Measurements from ENCODE around the gene KRT2. TPM values are rescaled to one million over a fixed set of nuclear protein-coding genes. Genes with fewer than 3 reads are reported as not detected.

The KRT2 gene
- total RNA-seq, 1 experiment from 2014 or later, result not detected

DNA sequence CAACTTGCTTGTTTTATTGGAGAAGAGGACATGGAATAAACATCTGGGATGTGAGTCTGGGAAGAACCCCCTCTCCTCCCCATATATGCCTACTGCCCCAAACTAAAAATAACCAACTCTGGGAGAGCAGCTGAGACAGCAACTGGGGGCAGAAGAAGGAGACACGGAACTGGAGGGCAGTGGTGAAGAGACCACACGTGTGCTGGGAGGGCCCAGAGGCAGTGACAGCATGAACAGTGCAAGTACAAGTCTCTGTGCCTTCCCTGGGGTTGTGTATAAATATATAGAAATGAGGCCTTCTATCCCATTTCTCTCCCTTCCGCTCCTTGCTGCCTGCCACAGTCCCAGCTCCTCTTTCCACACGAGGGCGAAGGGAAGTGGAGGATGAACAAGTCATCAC is 29.7 kb downstream of the KRT2 start:
- DNase-seq (ENCODE audit: extremely low read depth, low read depth), result no peak

DNA sequence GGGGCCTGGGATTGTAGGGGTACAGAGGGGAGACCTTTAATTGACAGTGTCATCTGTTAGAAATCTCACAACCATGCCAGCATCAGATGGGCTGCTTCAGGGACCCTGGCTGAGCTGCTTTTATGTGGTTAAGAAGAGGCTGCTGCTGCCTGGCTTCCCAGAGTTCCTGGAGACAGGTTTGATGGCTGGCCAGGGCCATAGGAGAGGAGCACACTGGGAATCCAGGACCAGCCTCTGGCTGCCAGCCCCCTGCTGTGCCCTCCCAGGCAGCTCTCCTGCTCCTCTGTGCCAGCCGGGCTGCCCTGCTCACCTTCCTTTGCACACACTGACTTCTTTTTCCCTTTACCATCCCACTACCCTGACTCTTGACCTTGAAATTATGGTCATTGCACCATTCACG is 33.1 kb downstream of the KRT2 start:
- no peak for DNase-seq (ENCODE audit: extremely low read depth, low read depth)

DNA sequence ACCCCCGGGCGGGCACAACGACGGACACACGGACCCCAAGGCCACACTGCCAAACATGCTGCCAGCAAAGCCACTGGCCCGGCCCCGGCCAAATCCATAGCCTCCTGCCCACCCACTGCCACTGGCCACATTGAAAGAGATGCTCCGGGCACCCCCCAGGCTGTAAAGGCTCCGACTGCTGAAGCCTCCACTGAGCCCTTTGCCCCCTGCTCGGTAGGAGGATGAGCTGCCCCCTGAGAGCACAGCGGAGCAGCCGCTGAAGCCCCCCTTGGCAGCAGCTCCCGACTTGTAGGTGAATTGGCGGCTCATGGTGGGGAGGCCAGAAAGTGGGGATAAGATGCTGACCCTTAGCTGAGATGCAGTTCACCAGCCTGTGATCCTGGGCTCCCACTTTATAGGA is 33.8 kb downstream of the KRT2 start, which contains the start of gene KRT73:
Gene KRT73 (minus strand): TSS at position 344 of the 400 bp plus-strand sequence. CDS start 35 bp downstream, at position 309.
- DNase-seq (ENCODE audit: extremely low read depth, low read depth), result no peak

DNA sequence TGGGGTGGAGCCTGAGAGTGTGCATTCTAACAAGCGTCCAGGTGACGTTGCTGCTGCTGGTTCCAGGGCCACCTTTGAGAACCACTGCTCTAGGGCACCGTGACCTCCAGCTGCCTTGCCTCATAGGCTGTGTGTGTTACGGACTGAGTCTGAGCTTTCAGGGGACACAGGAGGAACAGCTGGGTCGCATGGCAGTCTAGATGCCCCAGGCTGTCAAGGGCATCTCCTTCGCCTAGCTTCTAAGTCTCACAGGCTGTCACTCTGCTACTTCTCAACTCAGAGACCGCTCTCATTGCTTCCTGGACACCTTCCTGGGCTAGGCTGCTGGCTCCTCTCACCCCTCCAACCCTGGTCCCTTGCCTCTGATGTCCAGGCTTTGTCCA is 34.6 kb downstream of the KRT2 start:
- DNase-seq (ENCODE audit: extremely low read depth, low read depth), result no peak

DNA sequence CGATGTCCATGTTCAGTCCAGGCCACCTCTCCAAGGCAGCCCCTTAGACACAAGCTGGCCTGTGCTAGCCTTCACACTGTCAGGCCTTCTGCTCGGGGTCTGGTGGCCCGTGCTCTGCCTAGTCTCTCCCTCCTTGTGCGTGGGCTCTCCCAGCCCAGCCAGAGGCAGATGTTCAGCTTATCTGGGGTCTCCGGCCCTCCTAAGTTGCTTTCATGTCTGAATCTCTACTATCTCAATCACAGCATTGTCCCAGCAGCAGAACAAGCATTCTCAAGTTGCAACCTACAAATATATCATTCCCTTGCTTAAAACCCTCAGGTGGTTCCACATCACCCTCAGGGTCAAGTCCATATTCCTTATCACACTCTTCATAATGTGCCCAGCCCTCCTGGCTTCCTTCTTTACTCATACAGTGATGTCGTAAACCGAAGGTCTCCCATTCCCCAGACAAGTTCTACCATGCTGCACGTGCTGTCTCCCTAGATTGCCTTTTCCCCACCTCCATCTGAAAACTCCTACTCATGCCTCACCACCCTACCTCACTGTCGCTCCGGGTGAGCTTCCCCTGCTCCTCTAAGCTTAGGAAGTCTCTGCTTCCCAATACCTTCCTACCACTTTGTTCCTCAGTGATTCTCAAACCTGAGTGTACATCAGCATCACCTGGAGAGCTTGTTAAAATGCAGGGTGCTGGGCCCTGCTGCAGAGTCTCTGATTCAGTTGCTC is 35.2 kb downstream of the KRT2 start:
- DNase-seq (ENCODE audit: extremely low read depth, low read depth), result no peak

DNA sequence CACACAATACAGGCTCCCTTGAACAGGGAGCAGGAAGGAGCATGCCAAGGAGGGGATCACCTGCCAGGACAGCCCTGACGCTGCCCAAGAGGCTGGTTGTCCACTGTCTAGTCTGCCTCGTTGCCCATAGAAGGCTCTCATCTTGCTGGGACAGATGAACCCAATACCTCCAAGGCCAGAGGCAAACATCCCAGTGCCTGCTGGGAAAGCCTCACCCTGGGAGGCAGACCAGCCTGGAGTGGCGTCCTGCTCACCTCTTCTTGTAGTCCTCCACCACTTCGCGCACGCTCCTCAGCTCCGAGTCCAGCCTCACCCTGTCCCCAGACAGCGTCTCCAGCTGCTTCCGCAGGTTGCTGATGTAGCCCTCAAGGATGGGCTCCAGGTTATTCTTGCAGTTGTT is 36.1 kb downstream of the KRT2 start:
- DNase-seq (ENCODE audit: extremely low read depth, low read depth), result no peak

DNA sequence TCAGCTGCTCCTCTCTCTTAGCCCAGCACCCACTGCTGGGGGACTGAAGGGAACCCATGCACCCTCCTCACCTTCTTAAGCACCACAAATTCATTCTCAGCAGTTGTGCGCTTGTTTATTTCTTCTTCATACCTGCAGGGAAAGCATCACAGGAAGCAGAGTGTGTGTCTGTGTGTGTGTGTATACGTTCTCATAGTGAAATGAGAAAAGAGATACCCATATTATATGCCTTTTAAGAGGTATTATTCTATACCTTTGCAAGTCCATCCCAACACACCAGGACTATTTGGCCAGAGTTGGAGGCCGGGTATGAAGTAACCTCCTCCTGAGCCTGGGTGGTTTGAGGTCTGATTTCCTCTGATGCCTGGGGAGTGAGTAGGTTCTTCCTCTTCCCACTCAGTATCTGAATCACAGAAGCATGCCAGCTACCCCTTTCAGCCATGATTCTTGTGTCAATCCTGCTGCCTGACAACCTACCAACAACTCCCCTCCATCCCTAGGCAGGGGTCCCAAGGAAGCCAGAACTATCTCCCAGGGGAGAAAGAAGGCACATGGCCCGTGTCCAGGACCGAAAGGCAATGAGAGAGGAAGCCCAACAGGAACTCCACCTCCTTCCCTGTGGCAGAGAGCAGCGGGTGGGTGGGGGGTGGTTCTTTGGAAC is 36.7 kb downstream of the KRT2 start:
- no peak for DNase-seq (ENCODE audit: extremely low read depth, low read depth)

DNA sequence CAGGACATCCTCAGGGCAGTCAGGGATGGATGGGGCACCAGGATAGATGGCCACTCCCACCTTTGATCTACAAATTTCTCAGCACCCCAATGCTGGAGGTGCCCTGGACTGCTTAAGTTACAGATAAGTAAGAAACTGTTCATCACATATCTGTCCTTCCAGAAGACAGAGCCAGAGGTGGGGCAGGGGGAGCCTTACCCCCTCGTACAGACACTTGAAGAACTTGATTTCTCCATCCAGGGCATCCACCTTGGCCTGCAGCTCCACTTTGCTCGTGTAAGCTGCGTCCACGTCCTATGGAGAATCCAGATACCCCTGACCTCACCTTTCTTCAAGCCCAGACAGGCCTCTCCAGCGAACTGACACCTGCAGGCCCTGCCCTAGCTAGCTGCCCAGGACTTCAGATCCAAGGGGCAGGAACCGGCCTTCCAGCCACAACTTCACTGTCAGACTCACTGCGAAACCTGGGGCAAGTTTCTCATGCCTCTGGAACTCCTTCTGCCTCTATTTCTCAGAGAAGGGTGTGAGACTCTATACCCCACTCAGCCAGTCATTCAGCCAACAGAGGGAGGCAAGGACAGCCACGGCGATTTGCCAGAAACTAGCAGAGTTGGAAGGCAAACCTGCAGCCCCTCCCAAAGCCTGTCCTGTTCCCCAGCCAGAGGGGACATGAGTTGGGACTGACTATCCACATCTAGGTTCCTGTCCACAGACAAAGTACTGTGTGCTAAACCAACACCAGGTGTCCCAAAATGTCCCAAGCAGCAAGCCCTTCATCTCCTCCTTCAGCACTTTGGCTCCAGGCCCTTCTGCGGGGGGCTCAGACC is 37.4 kb downstream of the KRT2 start:
- no peak for DNase-seq (ENCODE audit: extremely low read depth, low read depth)

DNA sequence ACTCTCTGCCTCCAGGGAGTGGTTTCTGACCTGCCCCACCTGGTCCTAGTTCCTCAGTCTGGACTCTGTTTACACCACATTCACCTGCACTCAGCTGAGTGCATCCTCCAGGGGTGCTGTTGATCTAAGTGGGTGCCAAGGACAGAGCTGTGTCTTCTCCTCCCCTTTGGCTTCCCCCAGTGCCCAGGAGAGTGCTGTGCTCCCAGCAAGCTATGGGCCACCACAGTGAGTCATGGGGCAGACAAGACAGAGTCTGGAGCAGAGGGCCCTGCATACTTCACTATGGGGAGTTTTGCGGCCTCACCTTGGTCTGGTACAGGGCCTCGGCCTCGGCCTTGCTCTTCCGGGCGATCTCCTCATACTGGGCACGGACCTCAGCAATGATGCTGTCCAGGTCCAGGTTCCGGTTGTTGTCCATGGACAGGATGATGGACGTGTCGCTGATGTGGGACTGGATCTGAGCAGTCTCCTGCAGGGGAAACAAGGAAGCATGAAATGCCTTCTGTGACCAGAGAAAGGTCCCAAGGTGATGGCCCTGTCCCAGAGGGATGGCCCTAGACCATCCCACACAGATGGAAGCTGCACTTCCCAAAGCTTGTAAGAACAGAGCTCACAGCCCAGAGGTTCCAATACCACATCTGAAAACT is 38.5 kb downstream of the KRT2 start:
- DNase-seq (ENCODE audit: extremely low read depth, low read depth), result no peak

DNA sequence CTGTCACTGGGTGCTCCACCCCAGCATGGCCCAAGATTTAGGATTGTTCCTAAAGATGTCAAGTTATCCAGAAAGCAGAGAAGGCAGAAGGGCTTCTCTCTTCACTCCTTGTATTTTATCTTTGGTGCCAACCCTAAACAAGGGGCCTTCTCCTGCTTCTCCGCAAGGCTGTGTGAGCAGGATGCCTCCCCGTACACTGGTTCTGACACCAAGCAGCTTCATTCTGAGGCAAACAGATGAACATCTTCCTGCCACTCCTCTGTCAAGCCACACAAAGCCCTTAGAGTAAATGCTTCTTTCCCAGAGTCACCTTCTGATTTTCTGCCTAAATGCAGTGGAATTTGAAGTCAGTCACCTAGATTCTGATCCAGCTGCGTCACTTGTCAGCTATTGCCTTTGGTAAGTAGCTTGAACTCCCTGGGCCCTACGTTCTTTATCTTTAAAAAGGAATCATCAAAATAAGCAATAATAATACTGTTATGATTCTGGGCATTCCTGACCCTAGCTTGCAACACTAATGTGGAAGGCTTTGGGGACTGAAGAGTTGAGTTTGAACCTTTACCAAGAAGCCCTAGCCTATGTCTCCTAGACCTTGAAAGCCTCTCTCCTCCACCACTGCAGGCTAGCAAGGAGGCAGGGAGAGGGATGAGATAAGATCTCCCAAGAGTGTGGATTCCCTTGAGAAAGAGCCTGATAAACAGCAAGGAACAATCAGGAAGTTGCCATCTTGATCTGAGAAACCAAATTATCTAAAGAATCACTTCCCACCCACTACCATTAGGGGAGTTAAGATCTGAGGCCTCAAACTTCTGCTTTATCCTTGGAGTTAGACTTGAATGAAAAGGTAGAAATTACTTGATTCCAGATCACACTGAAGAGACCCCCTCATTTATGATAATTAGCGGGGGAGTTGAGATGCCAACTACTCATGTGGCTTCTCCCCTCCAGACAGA is 39.3 kb downstream of the KRT2 start:
- DNase-seq (ENCODE audit: extremely low read depth, low read depth), result no peak

DNA sequence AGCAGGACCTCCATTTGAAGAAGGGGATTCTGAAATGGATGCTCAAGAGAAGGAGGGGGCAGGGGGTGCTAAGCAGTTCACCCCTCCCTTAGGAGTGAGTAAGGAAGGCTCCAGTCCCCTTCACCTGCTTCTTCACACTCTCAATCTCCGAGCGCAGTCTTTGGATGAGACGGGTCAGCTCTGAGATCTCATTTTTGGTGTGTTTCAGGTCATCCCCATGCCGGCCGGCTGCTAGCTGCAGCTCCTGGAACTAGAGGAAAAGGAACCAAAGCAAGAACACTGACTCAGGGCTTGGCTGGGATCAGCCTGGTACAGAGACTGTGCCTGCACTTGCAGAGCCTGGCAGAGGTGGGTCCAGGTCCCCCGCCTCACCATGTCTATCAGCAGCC is 40.9 kb downstream of the KRT2 start:
- no peak for DNase-seq (ENCODE audit: extremely low read depth, low read depth)

DNA sequence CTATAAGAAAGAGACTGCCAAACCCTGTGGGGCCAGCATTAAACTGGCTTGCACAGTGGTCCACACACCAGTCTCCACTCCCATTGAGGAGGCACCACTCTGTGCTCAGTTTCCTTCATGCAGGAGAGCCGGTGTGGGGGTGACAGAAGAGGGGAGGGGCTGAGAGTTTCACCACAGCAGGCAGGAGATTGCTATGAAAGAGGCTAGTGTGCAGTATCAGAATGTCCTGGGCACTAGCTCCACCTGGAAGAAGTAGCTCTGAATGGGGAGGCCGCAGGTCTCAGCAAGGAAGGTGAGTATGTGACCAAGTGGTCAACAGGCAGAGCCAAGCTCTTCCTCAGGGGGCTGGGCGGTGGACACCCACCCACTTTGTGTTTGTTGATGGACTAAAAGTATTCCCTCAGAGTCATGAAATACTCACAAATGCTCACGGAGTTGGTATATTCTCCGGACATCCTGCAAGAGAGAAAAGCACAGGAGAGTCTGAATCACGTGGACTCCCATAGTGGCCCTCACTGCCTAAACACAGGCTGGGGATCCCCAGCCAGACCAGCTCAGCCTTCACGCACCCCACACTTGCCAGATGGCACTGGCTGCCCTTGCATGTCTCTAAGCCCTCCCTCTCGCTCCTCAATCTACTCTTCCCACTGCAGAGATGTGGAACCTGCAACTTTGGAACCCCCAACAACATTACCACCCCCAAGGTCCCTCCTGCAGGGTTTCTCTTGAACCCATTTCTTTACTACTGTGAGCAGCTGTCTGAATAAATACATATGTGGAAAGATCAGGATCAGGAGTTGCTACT is 43.0 kb downstream of the KRT2 start:
- DNase-seq (ENCODE audit: extremely low read depth, low read depth), result no peak

DNA sequence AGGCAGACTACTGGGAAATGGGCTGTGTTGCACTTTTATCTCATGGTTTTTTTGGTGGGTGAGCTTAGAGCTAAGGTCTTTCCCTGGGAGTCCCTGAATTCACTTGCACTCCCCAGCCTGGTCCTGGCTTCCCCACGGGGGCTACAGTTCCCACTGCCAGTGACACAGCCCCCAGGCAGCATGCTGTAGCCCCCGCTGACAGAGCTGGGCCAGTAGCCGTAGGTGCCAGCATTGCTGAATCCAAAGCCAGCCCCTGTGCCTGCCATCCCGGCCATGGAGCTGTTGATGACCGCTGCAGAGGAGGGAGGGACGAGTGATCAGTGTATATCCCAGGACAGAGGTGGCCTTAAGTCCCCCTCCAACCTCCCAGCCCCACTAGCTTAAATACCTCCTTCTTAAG is 43.9 kb downstream of the KRT2 start:
- no peak for DNase-seq (ENCODE audit: extremely low read depth, low read depth)

DNA sequence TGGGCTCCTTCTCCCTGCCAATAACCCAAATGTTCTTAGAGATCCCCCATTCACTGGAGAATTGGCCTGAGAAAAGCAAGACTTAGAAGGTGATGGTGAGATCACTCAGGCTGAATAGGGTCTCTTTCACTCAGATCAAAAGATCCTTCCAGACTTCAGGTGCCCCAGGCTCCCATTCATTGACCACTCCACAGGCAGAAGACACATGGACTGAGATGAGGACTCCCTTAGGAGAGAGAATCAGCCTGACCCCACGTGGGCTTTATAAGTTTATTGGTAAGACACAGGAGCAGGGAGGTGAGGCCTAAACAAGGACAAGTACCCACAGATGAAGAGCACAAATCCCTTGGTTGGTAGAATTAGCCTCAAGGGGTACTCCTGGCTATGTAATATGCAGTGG is 44.7 kb downstream of the KRT2 start:
- no peak for DNase-seq (ENCODE audit: extremely low read depth, low read depth)

DNA sequence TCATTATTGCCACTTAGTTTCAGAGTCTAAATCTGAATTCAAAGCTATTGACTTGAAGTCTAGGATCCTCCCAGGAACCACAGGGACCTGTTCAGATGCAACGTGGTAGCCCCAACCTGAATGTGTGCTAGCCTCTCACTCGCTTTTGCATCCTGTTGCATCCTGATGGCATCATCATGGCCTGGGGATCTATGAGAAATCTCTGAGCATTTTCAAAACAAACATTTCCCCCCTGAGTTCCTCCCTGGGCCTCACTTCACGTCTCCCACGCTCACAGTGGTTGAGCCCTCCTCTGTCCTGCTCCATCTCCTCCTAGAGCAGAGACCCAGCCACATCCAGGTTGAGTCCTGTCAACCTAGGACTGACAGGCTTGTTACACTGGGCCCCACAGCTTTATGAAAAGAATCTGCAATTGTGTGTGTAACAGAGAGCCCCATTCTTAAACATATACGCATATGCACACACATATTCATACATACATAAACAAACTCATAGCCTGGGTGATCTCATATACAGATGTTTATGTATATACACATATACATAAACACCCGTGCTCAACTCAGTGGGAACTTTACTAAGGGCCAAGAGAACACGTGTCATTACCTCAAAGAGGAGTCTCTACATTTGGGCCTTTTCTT is 45.3 kb downstream of the KRT2 start:
- DNase-seq (ENCODE audit: extremely low read depth, low read depth), result no peak

DNA sequence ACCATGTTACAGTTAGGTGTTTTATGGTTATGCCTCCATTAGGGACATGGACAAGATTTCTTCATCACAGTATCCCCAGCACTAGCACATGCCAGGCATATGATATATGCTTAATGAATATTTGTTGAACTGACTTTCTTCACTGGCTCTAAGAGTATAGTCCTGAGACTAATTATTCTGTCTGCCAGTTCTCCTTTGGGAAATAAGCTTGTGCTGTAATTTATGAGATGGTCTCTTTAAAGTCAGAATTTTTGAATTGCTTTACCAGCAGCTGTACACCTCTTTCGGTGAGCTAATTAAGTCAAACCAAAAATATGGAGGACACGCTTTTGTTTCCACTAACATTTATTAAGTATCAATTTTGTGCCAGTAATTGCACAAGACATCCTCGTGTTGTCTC is 45.9 kb downstream of the KRT2 start:
- no peak for DNase-seq (ENCODE audit: extremely low read depth, low read depth)

DNA sequence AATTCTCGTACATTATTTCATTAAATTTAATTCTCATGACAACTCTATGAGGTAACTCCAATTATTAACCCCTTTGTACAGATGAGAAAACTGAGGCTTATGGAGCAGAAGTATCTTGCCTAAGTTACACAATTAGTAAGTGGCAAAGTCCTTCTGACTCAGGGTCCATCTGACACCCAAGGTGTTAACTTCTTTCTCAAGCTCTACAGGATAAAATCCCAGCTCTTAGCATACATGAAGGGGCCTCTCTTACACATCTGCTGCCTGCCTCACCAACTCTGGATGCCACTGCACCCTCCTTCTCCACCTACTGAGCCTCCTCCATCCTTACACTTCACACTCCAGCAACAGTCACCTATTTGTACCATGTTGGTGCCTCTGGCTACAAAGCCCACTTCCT is 46.5 kb downstream of the KRT2 start:
- no peak for DNase-seq (ENCODE audit: extremely low read depth, low read depth)

DNA sequence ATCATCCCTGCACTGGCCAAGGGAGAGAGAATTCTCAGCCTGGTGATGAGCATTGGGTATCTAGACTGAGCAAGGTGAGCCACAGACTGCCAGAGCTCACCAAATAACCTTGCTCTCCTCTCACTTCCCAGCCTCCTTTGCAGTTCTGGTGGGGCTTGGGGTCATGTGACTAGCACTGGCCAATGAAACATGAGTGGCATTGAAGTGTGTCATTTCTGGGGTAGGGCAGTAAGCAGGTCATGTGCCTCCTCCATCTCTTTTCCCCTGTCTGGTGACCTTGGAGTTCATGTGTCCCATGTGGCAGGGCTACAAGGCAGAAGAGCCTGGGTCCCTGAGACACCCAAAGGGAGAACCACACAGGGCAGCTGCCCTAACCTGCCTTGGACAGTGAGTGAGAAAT is 47.2 kb downstream of the KRT2 start:
- DNase-seq (ENCODE audit: extremely low read depth, low read depth), result no peak

DNA sequence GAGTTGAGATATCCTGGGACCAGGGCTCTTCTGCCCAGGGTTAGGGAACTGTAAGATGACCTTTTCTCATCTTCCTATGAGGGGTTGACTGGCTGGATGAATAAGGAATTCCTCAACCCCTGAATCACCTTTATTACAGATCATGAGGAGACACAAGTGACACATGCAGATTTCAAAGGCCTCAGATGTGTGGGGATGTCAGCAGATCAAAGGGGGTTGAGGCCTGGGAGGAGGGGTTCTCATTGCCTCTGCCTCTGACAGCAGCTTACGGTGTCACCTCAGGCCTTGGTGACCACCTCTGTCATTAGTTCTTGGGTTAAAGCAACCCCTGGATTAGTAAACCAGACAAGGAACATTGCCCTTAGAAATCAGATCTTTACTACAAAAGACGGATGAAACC is 48.7 kb downstream of the KRT2 start:
- no peak for DNase-seq (ENCODE audit: extremely low read depth, low read depth)

Measured in NCI-H460 (cell line).